ENCODE measurements around the gene PEX10.

PEX10 gene

GRCh38 chr1:2360588-2361364 is 51.6 kb downstream of the PEX10 start:
- TF ChIP-seq MAX (IDR thresholded peaks at IDR 0.05; ENCODE audit: low read depth, low read length) (no peak), CTCF (IDR thresholded peaks at IDR 0.05; ENCODE audit: low read depth, low read length) (no peak), POLR2A (IDR thresholded peaks at IDR 0.05; ENCODE audit: extremely low read depth, insufficient read length) (no peak), MYC (IDR thresholded peaks at IDR 0.05; ENCODE audit: low read depth, low read length) (no peak)
- DNase-seq (ENCODE audit: low read depth) = no peak
- H3K4me3 ChIP-seq (ENCODE audit: low read depth, low read length) = no peak overlapping the region

GRCh38 chr1:2358651-2359640 is 53.4 kb downstream of the PEX10 start:
- no peak overlapping the region for H3K4me3 ChIP-seq (ENCODE audit: low read depth, low read length)
- TF ChIP-seq MAX (IDR thresholded peaks at IDR 0.05; ENCODE audit: low read depth, low read length) = no peak
- no peak for TF ChIP-seq MYC (IDR thresholded peaks at IDR 0.05; ENCODE audit: low read depth, low read length)
- TF ChIP-seq POLR2A (IDR thresholded peaks at IDR 0.05; ENCODE audit: extremely low read depth, insufficient read length) = no peak
- TF ChIP-seq CTCF (IDR thresholded peaks at IDR 0.05; ENCODE audit: low read depth, low read length) = no peak
- DNase-seq (ENCODE audit: low read depth) = no peak

GRCh38 chr1:2358072-2358471 is 54.3 kb downstream of the PEX10 start:
- H3K4me3 ChIP-seq (ENCODE audit: low read depth, low read length) = no peak overlapping the region
- TF ChIP-seq MYC (IDR thresholded peaks at IDR 0.05; ENCODE audit: low read depth, low read length) (no peak), MAX (IDR thresholded peaks at IDR 0.05; ENCODE audit: low read depth, low read length) (no peak), CTCF (IDR thresholded peaks at IDR 0.05; ENCODE audit: low read depth, low read length) (no peak), POLR2A (IDR thresholded peaks at IDR 0.05; ENCODE audit: extremely low read depth, insufficient read length) (no peak)
- no peak for DNase-seq (ENCODE audit: low read depth)

GRCh38 chr1:2356911-2357845 is 55.2 kb downstream of the PEX10 start:
- H3K4me3 ChIP-seq (ENCODE audit: low read depth, low read length) = no peak overlapping the region
- TF ChIP-seq POLR2A (IDR thresholded peaks at IDR 0.05; ENCODE audit: extremely low read depth, insufficient read length) = no peak
- TF ChIP-seq MAX (IDR thresholded peaks at IDR 0.05; ENCODE audit: low read depth, low read length) = no peak
- no peak for TF ChIP-seq CTCF (IDR thresholded peaks at IDR 0.05; ENCODE audit: low read depth, low read length)
- TF ChIP-seq MYC (IDR thresholded peaks at IDR 0.05; ENCODE audit: low read depth, low read length) = no peak
- DNase-seq (ENCODE audit: low read depth) = no peak

- H3K4me3 ChIP-seq (ENCODE audit: low read depth, low read length) = no peak overlapping the region
- DNase-seq (ENCODE audit: low read depth) = no peak
- TF ChIP-seq CTCF (IDR thresholded peaks at IDR 0.05; ENCODE audit: low read depth, low read length) = no peak
- TF ChIP-seq MYC (IDR thresholded peaks at IDR 0.05; ENCODE audit: low read depth, low read length) = no peak
Observed at GRCh38 chr1:2356401-2356800, 56.0 kb downstream of the PEX10 start.
